Erythroblast (primary cell): ENCODE results near the gene TLCD3A.

ENCODE experiments used
- GATA1 ChIP-seq: IDR thresholded peaks from 2 replicates; pipeline ENCODE4 v1.6.1; 2011; ENCODE audit warnings: low read depth, mild to moderate bottlenecking, control low read depth, low read length, moderate library complexity
- POLR2A ChIP-seq: IDR thresholded peaks from 2 replicates; pipeline ENCODE4 v1.6.1; 2011; ENCODE audit warnings: mild to moderate bottlenecking, low read length

DNA sequence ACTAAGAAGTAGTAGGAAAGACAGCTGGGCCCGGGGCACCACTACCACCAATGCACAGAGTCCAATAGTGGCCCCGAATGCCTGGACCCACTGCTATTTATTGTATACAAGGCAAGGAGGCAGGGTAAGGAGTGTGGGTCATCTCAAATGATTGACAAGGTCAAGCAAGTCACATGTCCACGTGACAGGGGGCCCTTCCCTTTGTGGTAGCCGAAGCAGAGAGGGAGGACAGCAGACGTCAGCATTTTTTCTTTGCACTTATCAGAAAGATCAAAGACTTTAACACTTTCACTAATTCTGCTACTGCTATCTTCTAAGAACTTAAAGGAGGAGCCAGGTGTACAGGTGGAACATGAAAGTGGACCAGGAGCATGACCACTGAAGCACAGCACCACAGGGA is 24.3 kb upstream of the TLCD3A start:
- no peak for TF ChIP-seq POLR2A
- TF ChIP-seq GATA1: no peak
